Vagina (tissue), 2 donors: ENCODE measurements around the gene MMP20.

Experiments
- POLR2AphosphoS5 ChIP-seq, 2 donors: sonication (generic); formaldehyde crosslinking; IDR thresholded peaks; one replicate each; pipeline ENCODE4 v1.9.0; 2017; ENCODE audit warnings: antibody characterized with exemption in 2 of 2, mild to moderate bottlenecking in 2 of 2, low read depth in 1 of 2; ENCODE audit not compliant: insufficient read depth in 1 of 2
- TF ChIP-seq, protein P1 (sequence below), 3 experiments: fragments of 450-650 bp in 2 of 3; fragments of 200-600 bp in 1 of 3; sonication (generic) in 1 of 3; IDR thresholded peaks; one replicate each; pipeline ENCODE4 v1.5.1; 2017 to 2019; ENCODE audit warnings: antibody characterized with exemption in 3 of 3, mild to moderate bottlenecking in 2 of 3, moderate library complexity in 2 of 3

DNA sequence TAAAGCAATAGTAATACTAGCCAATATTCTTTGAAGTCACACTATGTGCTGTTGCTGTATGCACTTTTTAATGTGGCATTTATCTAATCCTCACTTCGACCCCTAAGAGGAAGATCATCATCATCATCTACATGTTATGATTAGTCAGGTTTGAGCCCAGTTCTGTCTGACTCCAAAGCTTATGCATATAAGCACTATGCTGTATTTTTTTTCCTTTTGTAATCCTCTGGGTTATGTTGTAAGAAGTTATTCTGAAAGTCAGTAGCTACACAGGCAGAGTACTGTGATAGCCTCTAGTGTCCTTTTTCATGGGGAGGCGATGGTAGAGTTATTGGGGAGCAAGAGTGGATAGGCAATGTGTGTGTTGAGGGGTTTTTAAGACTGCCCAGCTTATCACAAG is 11.1 kb downstream of the MMP20 start:
- TF ChIP-seq, protein P1, sequence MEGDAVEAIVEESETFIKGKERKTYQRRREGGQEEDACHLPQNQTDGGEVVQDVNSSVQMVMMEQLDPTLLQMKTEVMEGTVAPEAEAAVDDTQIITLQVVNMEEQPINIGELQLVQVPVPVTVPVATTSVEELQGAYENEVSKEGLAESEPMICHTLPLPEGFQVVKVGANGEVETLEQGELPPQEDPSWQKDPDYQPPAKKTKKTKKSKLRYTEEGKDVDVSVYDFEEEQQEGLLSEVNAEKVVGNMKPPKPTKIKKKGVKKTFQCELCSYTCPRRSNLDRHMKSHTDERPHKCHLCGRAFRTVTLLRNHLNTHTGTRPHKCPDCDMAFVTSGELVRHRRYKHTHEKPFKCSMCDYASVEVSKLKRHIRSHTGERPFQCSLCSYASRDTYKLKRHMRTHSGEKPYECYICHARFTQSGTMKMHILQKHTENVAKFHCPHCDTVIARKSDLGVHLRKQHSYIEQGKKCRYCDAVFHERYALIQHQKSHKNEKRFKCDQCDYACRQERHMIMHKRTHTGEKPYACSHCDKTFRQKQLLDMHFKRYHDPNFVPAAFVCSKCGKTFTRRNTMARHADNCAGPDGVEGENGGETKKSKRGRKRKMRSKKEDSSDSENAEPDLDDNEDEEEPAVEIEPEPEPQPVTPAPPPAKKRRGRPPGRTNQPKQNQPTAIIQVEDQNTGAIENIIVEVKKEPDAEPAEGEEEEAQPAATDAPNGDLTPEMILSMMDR (IDR thresholded peaks at IDR 0.05): no peak
- TF ChIP-seq POLR2AphosphoS5 (IDR thresholded peaks at IDR 0.05; ENCODE audit: insufficient read depth in 1 of 2, low read depth in 1 of 2): no peak
